Right lobe of liver (tissue), 4 donors: ENCODE measurements around the gene DDX28.

Source experiments
- CTCF ChIP-seq, 4 donors: fragments of 200-600 bp in 3 of 4; fragments of 450-650 bp in 1 of 4; IDR thresholded peaks; one replicate each; pipeline versions ENCODE4 v1.5.1 to v1.8.0; 2016 to 2022; ENCODE audit warnings: antibody characterized with exemption in 4 of 4, mild to moderate bottlenecking in 2 of 4
- POLR2A ChIP-seq: fragments of 450-650 bp; IDR thresholded peaks from one replicate; pipeline ENCODE4 v1.6.1; 2017; ENCODE audit warnings: antibody characterized with exemption, mild to moderate bottlenecking
- donor health status: DM: no; HTN: no; CAD: no.
- donor health status: DM: no; HTN: no; CAD: no.
- donor health status: DM: no; HTN: yes; CAD: no.

GRCh38 chr16:68040506-68041288, 17.7 kb upstream of the DDX28 start:
- peak; percentile 75 to 85 (median 77) for TF ChIP-seq CTCF (IDR thresholded peaks at IDR 0.05)
- TF ChIP-seq POLR2A: no peak
